ENCODE data around the gene SMPDL3B.
"Not testable (repeated sequence)": the region's sequence is repeated elsewhere in the genome, so short reads cannot be mapped to it uniquely, and the experiment has no call there.

The SMPDL3B gene

DNA sequence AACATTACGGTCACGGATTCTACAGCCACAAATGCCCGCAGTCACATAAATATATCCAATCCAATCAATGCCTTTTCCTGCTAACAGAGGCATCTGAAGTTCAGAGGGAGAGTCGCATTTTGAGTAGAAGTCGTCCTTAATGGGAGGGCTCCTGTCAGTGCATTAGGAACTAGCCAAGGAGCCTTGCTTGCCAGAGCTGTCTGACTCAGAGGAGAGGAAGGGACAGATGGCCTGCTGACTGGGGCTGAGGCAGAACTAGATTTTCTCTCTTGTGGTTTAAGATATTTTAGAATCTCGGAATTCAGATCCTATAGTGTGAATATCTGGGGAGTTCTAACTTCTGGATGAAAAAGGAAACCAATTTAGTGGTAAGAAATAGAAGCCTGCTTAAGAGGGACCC, 35.6 kb downstream of the SMPDL3B start:
- no peak for DNase-seq (ENCODE audit: low read depth, low spot score)

DNA sequence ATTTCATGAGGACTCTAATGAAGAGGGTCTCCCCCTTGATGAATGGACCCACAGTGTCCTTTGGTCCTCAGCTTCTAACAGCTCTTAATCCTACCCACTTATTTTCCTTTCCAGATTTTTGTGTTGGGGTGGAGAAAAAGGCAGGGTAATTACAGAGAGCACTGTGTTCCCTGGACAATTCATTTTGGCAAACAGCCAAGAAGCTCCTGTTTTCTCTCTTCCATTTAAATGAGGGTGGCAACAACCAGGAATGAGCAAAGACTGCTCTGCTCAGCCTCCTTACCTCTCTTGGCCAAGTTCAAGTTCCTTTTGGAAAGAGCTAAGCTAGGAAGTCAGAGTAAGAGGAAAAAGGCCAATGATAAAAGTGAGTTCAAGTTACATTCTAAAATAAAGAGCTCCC, 36.9 kb downstream of the SMPDL3B start:
- DNase-seq (ENCODE audit: low read depth, low spot score) = no peak

DNA sequence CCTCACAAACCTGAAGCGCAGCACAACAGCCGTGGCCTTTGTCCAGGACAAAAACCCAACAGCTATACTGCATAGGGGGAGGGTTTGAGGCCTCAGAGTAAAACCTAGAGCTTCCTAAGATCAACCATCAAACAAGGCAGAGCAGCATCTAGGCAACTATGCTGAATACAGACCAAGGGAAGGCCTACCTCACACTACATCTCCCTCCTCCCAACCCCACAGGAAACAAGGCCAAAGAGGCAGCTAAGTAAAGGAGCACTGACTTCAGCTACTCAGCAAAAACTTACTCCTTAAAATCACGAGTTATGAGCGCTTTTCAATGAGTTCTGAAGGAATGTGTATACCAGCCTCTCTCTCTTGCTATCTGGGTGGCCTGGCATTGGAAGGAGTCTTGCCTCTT, 37.3 kb downstream of the SMPDL3B start:
- DNase-seq (ENCODE audit: low read depth, low spot score) = no peak

DNA sequence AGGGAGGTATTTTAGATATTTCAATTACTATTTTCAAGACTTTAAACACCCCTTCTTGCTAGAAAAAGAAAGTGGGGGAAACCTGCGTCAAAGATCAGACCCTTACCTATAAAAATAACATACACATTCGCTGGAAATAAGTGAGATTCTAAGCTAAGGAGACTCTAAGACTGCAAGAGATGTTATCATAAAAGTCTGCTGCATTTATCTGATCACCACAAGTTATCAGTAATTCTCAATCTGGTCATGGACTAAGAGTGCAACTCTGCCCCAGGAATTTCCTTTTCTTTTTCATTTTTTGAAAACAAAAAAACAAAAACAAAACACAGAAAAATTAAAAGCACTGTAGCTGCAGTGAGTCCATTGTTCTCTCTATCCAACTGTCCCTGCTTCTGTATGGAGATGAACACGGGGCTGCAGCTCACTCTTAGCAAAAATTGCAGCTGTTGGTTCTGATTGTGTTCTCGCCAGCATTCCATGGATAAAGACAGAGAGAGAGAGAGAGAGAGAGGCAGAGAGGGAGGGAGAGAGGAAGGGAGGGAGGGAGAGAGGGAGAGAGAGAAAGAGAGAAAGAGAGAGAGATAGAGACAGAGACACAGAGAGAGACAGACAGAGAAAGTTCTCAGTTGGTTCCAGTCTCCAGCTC, 39.1 kb downstream of the SMPDL3B start:
- DNase-seq (ENCODE audit: low read depth, low spot score) = no peak

DNA sequence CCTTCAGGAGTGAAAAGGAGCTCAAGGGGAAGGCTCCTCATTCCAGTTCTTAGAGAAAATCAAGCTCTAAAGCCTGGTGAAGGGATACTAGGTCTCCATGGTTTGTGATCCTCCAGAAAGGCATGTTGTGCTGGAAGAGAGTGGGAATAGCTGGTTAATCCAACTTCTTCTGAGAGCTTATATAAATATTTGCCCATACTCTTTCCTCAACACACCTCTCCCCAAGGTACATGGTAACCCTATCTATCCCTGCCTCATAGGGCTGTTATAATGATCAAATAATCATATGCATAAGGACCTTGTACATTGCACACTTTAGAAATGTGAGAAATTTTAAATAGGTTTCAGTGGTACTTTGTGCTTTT, 39.6 kb downstream of the SMPDL3B start:
- DNase-seq (ENCODE audit: low read depth, low spot score) = no peak

DNA sequence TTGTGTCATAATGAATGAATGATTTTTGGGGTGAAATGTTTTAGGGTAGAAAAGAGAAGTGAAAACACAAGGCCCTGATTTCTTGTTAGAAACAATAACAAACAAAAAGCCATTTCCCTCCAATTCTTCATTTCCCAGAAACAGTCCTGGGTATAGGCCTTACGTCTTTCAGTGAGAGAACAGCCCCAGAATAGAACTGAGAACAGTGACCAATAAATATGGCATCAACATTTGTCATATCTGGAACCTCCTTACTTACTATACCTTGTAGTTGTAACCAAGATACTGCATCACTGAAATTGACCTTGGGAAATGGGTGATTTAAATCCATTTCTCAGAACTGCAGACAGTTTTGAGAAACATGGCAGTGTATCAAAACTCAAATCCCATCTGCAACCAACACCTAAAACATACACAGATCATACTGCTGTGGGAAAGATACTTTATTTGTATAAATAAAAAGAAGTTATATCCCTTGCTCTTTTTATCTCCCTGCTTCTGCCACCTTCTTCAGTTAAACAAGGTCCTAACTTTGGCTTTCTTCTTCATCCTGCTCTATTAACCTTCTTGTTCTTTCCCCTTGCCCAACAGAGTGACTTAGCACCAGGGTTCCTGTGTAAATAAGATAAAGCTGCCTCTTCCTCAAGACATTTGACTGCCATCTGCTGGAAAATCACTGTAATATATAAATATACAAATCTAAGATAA, 44.5 kb downstream of the SMPDL3B start:
- DNase-seq (ENCODE audit: low read depth, low spot score) = no peak

DNA sequence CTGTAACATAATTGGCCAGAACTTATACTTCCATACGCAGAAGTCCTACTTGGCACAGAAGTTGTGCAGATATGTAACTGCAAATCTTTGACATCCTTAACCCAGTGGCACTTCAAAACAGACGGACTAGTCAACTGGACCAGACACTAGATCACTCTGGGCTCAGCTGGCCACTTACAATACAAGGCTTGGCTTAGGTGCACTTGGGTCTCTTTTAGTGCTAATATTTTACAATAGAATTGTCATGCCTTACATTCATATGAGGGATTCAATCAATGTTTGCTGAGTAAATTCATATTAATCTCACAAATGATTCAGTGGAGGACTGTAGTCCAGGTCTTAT, 45.0 kb downstream of the SMPDL3B start:
- no peak for DNase-seq (ENCODE audit: low read depth, low spot score)

DNA sequence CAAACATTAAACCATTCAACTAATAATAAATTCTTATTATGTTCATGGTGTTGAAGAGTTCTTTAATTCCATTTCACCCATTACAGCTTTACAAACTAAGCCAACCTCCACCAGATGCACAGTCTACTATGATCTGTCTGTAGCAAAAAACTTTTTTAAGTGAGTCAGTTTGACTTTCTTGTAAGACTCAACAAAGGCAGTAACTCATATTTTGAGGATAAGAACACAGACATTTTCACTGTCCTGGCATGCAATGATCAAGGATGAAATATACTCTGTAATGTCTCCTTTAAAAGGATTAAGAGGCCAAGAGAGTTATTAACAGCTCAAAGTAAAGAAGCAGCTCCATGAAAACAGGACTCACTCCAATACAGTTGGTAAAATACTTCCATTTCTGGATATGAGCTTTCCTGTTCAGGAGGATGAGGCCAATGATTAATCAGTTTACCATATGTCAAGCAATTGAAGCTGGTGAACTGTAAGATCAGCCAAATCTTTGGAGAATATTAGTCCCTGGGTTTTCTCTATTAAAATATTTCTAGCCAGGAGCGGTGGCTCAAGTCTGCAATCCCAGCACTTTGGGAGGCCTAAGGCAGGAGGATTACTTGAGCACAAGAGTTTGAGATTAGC, 45.5 kb downstream of the SMPDL3B start:
- DNase-seq (ENCODE audit: low read depth, low spot score) = no peak

DNA sequence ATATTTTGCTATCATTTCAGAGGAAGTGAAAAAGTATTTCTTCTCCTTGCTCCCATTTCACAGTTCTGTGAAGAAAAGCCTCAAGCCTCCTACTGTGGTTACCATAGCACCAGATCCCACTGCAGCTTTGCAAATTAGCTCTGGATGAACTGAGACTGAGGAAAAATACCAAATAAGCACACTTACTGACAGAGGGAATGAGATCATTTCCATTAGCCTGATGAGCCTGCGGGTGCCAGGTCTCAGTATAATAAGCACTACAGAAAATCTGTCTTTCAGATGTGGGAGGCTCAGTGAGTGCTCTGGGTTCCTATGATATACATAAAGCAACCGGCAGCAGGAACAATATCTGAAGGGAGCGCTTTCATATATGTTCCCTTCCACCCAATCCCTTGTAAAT, 46.3 kb downstream of the SMPDL3B start:
- DNase-seq (ENCODE audit: low read depth, low spot score) = no peak

DNA sequence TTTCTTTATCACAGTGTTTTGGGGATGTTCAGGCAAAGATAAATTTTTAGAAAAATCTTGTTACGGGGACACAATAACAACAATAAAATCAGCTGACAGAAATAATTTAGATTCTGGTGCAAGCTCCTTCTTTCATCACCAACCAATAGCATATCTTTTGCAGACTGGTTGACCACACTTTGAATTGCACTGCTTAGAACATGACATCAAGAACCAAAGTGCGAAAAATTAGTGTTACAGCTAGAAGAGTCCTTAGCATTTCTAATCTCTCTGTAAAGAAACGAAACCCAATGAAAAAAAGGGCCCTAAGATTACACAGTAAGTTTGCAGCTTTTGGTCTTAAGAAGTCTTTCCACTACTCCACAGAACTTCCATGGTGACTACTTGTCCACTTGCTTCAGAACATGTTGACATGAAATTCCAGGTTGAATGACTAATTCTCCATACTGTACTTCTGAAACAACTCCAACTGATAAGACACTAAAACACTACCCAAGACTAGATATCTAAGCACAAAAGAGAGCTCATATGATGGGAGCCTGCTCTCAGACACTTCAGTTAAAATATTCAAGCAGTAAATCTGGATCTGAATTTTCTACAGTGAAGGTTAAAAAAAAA, 56.2 kb downstream of the SMPDL3B start:
- DNase-seq (ENCODE audit: low read depth, low spot score) = no peak

DNA sequence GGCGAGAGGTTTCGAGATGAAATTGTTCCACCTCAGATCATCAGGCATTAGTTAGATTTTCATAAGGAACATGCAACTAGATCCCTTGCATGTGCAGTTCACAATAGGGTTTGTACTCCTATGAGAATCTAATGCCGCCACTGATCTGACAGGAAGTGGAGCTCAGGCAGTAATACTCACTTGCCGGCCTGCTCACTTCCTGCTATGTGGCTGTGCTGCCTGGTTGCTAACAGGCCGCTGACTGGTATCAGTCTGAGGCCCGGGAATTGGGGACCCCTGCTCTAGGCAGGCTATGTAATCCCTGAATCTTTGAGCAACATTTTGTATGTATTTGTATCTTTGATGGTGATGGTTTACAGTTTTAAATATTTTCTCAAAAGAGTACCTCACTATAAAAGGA, 57.5 kb downstream of the SMPDL3B start:
- DNase-seq (ENCODE audit: low read depth, low spot score) = no peak

DNA sequence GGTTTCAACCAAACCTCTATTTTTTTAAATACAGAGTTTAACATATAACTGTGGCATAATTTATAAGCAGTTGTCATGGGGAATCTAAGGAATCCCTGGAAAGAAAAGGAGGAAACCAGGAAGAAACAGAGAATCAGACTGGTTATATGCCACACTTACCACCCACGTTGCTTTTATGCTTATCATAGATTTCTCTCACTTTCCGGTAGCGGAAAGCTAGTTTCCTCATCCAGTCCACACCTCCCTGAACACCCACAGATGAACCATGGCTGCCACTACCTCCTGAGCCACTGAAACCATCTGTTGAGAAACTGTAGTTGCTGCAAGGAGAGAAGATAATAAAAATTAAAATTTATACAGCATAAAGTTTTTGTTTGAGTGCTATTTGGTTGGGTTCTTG, 58.4 kb downstream of the SMPDL3B start:
- DNase-seq (ENCODE audit: low read depth, low spot score) = no peak

DNA sequence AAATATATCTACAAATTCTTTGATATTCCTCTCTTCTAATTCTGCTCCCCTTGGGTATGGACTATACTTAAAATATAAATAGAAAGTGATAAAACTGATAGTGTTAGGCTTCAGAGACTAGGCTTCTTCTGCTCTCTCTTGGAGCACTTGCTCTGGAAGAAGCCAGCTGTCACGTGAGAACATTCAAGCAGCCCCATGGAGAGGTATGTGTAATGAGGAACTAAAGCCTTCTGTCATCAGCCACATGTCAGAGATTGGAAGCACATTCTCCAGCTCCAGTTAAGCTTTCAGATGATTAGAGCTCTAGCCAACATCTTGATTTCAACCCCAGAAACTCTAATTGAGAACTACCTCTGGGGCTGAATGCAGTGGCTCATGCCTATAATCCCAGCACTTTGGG, 59.3 kb downstream of the SMPDL3B start:
- DNase-seq (ENCODE audit: low read depth, low spot score) = no peak

DNA sequence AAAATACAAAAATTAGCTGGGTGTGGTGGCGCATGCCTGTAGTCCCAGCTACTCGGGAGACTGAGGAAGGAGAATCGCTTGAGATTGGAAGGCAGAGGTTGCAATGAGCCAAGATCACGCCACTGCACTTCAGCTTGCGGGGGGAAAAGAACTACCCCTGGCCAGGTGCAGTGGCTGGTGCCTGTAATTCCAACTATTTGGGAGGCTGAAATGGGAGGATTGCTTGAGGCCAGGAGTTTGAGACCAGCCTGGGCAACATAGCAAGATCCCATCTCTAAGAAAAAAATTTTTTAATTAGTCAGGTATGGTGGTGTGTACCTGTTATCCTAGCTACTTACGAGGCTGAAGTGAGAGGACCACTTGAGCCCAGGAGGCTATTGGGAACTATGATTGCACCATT, 59.7 kb downstream of the SMPDL3B start:
- not testable (repeated sequence) for DNase-seq (ENCODE audit: low read depth, low spot score)

DNA sequence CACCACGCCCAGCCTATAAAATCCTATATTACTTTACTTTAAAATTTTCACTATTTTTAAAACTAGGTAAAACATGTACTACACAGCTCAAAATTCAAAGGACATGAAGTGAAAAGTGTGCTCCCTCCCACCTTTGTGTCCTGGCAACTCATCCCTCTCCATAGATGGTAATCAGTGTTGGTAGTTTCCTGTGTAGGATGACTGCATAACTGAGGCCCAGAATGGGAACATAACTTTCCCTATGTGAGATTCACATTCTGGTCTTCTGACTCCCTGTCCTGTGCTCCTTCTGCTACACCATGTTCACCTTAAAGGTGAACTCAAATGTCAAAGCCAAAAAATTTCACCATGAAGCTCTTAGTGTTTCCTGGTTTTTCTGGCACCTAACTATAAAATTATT, 64.3 kb downstream of the SMPDL3B start:
- DNase-seq (ENCODE audit: low read depth, low spot score) = no peak

DNA sequence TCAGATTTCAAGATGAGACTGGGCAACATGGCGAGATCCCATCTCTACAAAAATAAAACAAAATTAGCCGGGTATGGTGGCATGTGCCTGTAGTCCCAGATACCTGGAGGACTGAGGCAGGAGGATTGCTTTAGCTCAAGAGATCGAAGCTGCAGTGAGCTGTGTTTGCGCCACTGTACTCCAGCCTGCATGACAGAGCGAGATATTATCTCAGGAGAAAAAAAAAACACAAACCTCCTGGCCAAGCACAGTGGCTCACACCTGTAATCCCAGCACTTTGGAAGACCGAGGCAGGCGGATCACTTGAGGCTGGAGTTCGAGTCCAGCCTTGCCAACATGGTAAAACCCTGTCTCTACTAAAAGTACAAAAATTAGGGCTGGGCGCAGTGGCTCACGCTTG, 67.8 kb downstream of the SMPDL3B start:
- DNase-seq (ENCODE audit: low read depth, low spot score) = no peak

DNA sequence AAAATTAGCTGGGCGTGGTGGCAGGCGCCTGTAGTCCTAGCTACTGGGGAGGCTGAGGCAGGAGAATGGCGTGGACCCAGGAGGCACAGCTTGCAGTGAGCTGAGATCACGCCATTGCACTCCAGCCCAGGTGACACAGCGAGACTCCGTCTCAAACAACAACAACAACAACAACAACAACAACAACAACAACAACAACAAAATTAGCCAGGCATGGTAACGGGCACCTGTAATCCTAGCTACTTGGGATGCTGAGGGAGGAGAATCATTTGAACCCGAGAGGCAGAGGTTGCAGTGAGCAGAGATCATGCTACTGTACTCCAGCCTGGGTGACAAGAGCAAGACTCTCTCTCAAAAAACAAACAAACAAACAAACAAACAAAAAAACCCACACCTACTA, 68.3 kb downstream of the SMPDL3B start:
- DNase-seq (ENCODE audit: low read depth, low spot score) = not testable (repeated sequence)
